DOHH2 (cell line): Measurements from ENCODE around the gene CST3.

Experiments used
- H3F3A ChIP-seq: fragments of 200-600 bp; sonication (generic), shearing (Covaris generic); 2 replicates; pipeline ENCODE4 v1.6.0; 2016; ENCODE audit warnings: antibody characterized with exemption, mild to moderate bottlenecking; ENCODE audit not compliant: control insufficient read depth, insufficient read depth
- H3K27ac ChIP-seq: fragments of 200-600 bp; sonication (generic); 2 replicates; pipeline ENCODE4 v1.5.1; 2014; ENCODE audit warnings: low read depth, mild to moderate bottlenecking, low read length, moderate library complexity
- H3K27me3 ChIP-seq: fragments of 200-600 bp; sonication (generic); 2 replicates; pipeline ENCODE4 v1.6.1; 2014; ENCODE audit warnings: mild to moderate bottlenecking, low read length, mixed read lengths; ENCODE audit not compliant: control insufficient read depth
- H3K36me3 ChIP-seq: fragments of 200-600 bp; sonication (generic); 2 replicates; pipeline ENCODE4 v1.6.1; 2014; ENCODE audit warnings: mild to moderate bottlenecking, low read length, moderate library complexity, mixed read lengths; ENCODE audit not compliant: control insufficient read depth
- H3K4me1 ChIP-seq: fragments of 200-600 bp; sonication (generic); 2 replicates; pipeline ENCODE4 v1.6.1; 2014; ENCODE audit warnings: mild to moderate bottlenecking, low read length, mixed read lengths; ENCODE audit not compliant: control insufficient read depth
- H3K4me2 ChIP-seq: fragments of 200-600 bp; sonication (generic); 2 replicates; pipeline ENCODE4 v1.6.0; 2014; ENCODE audit warnings: mild to moderate bottlenecking, low read length, moderate library complexity
- H3K4me3 ChIP-seq: fragments of 200-600 bp; sonication (generic); 2 replicates; pipeline ENCODE4 v1.5.1; 2014; ENCODE audit warnings: mild to moderate bottlenecking, low read length, mixed read lengths
- H3K79me2 ChIP-seq: fragments of 200-600 bp; sonication (generic); 2 replicates; pipeline ENCODE4 v1.6.1; 2014; ENCODE audit warnings: mild to moderate bottlenecking, low read length, mixed read lengths; ENCODE audit not compliant: control insufficient read depth
- H3K9me2 ChIP-seq: fragments of 200-600 bp; sonication (generic); replicated peaks from 2 replicates; pipeline ENCODE4 v1.6.1; 2014; ENCODE audit warnings: mild to moderate bottlenecking, low read length, mixed read lengths; ENCODE audit not compliant: control insufficient read depth
- H3K9me3 ChIP-seq: fragments of 200-600 bp; sonication (generic); 2 replicates; pipeline ENCODE4 v1.6.1; 2014; ENCODE audit warnings: antibody characterized with exemption, low read length, mixed read lengths; ENCODE audit not compliant: control insufficient read depth, insufficient read depth
- H4K20me1 ChIP-seq: fragments of 200-600 bp; sonication (generic); 2 replicates; pipeline ENCODE4 v1.6.0; 2014; ENCODE audit warnings: low read depth, mild to moderate bottlenecking, antibody characterized with exemption, low read length, moderate library complexity; ENCODE audit not compliant: control insufficient read depth, insufficient read depth
- CTCF ChIP-seq: fragments of 200-600 bp; sonication (generic); IDR thresholded peaks from one replicate; pipeline ENCODE4 v1.5.1; 2014; ENCODE audit warnings: antibody characterized with exemption, mild to moderate bottlenecking, low read depth, low read length; ENCODE audit not compliant: poor library complexity, severe bottlenecking
- EZH2phosphoT487 ChIP-seq: fragments of 200-600 bp; sonication (generic); IDR thresholded peaks from 2 replicates; pipeline ENCODE4 v1.6.1; 2017; ENCODE audit warnings: borderline replicate concordance, mild to moderate bottlenecking, antibody characterized with exemption, low read length, moderate library complexity, mixed read lengths

The CST3 gene

GRCh38 chr20:23643659-23644058 lies 5.9 kb upstream of the CST3 start:
- no peaks in the 10 kb centered on the region for H3K9me2 ChIP-seq
- no peak overlapping the region for H3K4me2 ChIP-seq
- H3K4me1 ChIP-seq = no peaks in the 10 kb centered on the region
- H4K20me1 ChIP-seq = no peaks in the 10 kb centered on the region
- H3K79me2 ChIP-seq = no peaks in the 10 kb centered on the region
- H3K9me3 ChIP-seq = no peaks in the 10 kb centered on the region
- H3K4me3 ChIP-seq = no peak overlapping the region
- H3K27ac ChIP-seq = no peak overlapping the region
- no peaks in the 10 kb centered on the region for H3K27me3 ChIP-seq
- H3F3A ChIP-seq = no peaks in the 10 kb centered on the region
- TF ChIP-seq CTCF (no peak), EZH2phosphoT487 (no peak)
- no peaks in the 10 kb centered on the region for H3K36me3 ChIP-seq

GRCh38 chr20:23641936-23642751 lies 4.4 kb upstream of the CST3 start:
- H3K4me3 ChIP-seq = no peak overlapping the region
- no peaks in the 10 kb centered on the region for H4K20me1 ChIP-seq
- no peaks in the 10 kb centered on the region for H3K4me1 ChIP-seq
- no peaks in the 10 kb centered on the region for H3K36me3 ChIP-seq
- H3K9me2 ChIP-seq = no peaks in the 10 kb centered on the region
- H3K27me3 ChIP-seq = no peaks in the 10 kb centered on the region
- H3K9me3 ChIP-seq = no peaks in the 10 kb centered on the region
- H3F3A ChIP-seq = no peaks in the 10 kb centered on the region
- H3K79me2 ChIP-seq = no peaks in the 10 kb centered on the region
- H3K4me2 ChIP-seq = no peak overlapping the region
- H3K27ac ChIP-seq = no peak overlapping the region
- no peak for TF ChIP-seq EZH2phosphoT487
- no peak for TF ChIP-seq CTCF

- Histone ChIP-seq H3K9me3 (no peaks in the 10 kb centered on the region), H3K4me3 (no peak overlapping the region), H3K27me3 (no peaks in the 10 kb centered on the region), H3K27ac (no peak overlapping the region), H3K36me3 (no peaks in the 10 kb centered on the region), H3K4me2 (no peak overlapping the region), H3F3A (no peaks in the 10 kb centered on the region), H3K9me2 (no peaks in the 10 kb centered on the region), H3K4me1 (no peaks in the 10 kb centered on the region), H3K79me2 (no peaks in the 10 kb centered on the region), H4K20me1 (no peaks in the 10 kb centered on the region)
- TF ChIP-seq EZH2phosphoT487 (no peak), CTCF (no peak)
Observed at GRCh38 chr20:23640671-23641667, 3.2 kb upstream of the CST3 start.
